CD1c-positive myeloid dendritic cell (primary cell): ENCODE data around the gene TOX3.

Experiments
- DNase-seq: peaks from one replicate; pipeline ENCODE4 v3.0.0-alpha.2; 2016; ENCODE audit errors: extremely low spot score

The TOX3 gene

DNA sequence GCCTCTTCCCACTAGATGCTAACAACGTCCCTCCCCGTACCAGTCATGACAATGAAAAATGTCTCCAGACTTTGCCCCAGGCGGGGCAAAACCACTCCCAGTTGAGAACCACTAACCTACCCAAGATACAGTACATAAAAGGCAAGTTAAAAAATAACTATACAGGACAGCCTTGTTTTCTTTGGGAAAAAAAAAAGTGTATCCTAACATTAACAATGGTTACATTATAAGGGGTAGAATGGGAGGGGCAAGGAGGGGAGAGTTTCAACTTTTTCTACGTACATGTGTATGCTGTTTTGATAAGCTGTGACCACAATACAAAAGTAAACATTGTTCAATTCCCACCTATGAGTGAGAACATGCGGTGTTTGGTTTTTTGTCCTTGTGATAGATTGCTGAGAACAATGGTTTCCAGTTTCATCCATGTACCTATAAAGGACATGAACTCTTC is 94.9 kb downstream of the TOX3 start:
- DNase-seq = no peak

- DNase-seq = no peak
Observed at GRCh38 chr16:52450916-52451315, 96.0 kb downstream of the TOX3 start.

DNA sequence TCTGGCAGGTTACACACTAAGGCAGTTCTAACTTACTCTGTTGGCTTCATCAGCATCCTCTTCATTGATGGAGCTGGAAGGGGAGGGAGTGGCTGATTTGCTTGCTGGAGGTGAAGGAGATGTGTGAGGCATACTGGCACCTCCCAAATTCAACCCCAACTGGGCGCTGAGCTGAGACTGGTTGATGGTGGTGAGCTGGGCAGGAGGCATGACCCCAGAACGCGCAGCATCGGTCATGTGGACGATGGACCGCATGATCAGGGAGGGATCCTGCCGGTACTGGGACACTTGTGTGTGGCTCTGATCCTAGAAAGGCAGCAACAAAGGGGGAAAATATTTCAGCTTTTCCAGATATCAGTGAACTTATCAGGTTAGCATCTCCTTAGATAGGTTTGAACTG is 96.7 kb downstream of the TOX3 start:
- DNase-seq = no peak

- no peak for DNase-seq
Observed at GRCh38 chr16:52446080-52446479, 100.9 kb downstream of the TOX3 start.

GRCh38 chr16:52441886-52442285 is 105.1 kb downstream of the TOX3 start:
- no peak for DNase-seq

DNA sequence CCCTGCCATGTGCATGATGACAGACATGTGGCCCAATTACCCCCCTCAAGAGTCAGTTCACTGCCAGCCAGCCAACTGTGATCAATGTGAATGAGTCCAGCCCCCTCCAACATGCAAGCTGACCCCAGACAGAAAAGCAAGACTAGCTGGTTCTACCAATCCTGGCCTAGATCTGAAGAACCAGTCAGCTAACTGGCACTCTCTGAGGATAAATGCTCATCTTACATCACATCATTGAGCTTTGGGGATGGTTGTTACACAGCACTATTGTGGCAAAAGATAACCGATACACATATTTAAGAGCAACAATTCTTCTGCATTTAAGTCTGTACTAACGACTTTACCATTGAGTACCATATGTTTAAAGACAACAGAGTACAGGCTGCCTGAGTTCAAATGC is 106.7 kb downstream of the TOX3 start:
- DNase-seq = no peak

- no peak for DNase-seq
Observed at GRCh38 chr16:52439750-52440149, 107.2 kb downstream of the TOX3 start.

GRCh38 chr16:52439171-52439701 is 107.7 kb downstream of the TOX3 start:
- DNase-seq = no peak

- DNase-seq = no peak
Observed at GRCh38 chr16:52437277-52437670, 109.7 kb downstream of the TOX3 start.

DNA sequence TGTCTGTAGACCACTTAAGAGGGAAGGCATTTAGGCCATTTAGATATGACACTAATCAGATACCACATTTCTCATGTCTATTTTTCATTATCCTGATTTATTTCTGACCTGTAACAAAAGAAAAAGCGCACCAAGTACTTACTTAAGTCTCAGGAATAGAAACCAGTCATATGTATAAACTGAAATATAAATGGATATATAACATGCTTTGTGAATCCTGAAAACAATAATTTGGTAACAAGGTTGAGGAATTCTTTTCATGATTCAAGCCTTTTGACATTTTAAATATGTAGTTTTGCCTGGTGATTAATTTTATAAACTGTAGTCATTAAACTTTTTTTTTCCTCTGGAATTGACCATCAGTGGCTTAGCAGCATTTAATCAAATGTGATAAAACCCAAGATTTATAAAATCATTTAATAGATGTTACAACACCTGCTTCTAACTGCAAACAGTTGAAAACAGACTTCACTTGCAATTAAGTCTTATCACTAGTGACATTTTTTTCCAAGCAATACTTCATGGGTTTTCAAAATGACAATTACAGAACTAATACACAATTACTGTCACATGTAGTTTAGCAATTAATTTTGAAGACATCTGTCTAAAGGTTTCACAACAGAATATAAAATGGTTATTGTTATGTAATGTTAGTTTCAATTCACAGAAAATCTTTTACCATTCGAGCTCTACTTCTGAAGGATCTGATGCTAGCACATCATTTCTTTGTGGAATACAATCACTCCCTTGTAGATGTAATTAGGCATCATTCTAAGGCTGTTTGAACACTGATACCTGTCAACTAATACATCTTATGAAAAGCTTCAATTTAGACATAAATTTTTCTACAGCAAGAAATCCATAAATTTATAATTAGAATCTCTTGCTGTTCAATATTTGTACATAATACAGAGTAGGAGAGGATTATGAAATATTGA is 110.3 kb downstream of the TOX3 start:
- DNase-seq = no peak

DNA sequence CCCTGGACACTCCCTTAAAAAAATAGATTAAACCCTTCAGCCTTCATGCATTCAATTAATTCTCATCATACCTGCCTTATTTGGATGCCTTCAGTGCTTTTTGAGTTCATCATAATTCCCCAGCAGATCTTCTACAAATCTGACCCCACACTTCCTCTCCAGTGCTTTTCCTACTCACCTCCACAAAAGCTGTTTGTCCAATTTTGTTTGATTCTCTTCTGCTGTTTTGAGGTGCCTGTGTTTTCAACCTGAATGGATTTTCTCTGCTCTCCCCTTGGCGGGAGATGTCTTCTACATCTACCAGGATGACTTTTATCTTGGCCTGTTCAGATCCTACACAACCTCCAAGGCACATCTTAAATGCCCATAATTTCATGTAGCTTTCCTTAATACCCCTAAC is 112.7 kb downstream of the TOX3 start:
- DNase-seq = no peak

DNA sequence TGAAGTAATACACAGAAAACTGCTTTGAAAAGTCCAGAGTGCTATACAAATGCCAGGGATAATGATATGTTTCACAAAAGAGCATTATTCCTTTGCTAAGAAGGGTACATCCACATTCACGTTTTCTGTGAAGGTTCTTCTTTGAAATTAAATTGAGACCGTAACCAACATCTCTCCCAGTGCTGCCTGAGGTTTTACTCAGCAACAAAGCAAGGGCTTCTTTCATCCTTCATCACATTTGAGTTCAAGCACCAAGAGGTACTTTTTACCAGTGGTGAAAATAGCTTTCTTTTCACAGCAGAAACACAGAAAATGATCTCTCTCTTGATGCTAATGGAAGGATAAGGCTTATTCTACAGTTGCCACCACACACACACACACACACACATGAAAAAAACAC is 113.3 kb downstream of the TOX3 start:
- DNase-seq = no peak

DNA sequence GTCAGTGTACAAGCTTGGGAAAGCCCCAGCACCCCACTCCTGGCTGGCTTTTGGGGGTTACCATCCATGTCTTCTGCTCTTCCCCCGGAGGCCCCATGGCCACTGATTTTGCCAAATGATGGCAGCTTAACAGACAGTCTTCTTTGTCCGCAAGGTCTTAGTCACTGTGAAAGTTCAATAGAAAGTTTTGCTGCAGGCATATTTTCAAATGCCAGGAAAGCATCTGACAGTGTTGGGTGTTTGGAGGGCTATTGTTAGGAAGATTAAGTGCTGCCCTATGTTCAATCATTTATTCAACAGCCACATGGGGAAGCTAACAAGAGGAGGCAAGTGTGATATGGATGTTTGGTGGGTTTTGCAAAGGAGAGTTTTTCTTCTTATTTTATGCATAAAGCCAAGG is 122.4 kb downstream of the TOX3 start:
- no peak for DNase-seq

DNA sequence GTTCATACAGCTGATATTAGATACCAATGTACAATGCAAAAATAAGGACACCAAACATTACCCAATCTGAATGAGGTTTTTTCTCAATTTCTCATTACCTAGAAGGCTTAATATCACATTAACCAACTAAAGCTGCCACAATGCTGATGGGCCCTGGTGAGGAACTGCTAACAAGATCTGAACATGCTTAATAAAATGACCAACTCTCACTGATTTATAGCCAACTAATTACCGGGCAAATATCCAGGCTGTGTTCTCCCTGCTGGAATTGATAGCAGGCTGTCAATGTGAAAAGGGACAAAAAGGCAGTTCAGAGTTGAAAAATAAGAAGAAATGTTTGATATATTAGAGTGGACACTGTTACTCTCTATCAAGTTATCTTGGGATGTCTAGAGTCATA is 124.6 kb downstream of the TOX3 start:
- no peak for DNase-seq

DNA sequence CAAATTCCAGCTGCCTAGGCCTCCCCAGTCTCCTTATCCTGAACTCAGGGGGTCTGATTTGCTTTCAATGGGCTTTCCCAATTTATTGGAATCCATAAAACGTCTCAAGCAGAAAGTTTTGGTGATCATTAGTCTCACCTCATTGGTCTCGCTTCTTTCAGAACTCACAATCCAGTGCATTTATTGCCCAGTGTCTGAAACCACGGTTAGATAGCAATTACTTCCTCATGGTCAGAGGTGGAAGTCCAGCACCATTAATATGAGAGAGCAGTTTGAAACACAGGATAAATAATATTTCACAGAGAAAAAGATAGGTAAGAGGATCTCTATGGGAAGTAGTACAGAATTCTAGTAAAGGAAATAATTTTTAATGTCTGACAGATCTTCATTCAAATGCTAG is 128.7 kb downstream of the TOX3 start:
- no peak for DNase-seq

DNA sequence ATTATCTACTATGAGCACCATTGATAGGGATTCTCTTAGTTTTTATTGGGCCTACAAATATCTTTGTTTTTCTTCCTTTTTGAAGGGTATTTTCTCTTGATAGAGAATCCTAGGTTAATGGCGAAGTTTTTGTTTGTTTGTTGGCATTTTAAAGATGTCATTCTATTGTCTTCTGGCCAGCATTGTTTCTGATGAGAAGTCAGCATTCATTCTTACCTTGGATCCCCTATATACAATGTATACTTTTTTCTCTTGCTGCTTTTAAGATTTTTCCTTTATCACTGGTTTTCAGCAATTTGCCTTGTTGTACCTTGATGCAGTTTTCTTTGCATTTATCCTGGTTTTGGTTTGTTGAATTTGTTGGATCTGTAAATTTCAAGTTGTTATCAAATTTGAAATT is 130.1 kb downstream of the TOX3 start:
- DNase-seq = no peak

- DNase-seq = no peak
Observed at GRCh38 chr16:52411011-52411410, 135.9 kb downstream of the TOX3 start.

GRCh38 chr16:52408191-52408845 is 138.6 kb downstream of the TOX3 start:
- no peak for DNase-seq

DNA sequence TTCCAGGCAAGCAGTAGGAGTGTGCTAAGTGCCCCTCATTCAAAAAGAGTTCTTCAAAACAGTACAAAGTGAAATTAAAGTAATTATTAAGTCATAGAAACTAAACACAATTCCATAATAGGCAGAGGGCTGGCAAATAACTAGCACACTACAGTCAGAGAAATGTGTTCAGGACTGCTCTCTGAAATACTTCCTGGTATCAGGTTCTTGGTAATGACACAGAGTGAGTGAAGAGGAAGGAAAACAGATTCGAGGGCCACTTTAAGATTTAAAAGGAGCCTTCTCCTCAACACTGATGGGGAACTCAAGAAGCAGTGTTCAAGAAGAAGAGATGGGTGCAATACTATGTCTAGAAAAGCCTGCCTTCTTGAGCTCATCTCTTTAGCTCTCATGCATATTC is 139.2 kb downstream of the TOX3 start:
- no peak for DNase-seq

DNA sequence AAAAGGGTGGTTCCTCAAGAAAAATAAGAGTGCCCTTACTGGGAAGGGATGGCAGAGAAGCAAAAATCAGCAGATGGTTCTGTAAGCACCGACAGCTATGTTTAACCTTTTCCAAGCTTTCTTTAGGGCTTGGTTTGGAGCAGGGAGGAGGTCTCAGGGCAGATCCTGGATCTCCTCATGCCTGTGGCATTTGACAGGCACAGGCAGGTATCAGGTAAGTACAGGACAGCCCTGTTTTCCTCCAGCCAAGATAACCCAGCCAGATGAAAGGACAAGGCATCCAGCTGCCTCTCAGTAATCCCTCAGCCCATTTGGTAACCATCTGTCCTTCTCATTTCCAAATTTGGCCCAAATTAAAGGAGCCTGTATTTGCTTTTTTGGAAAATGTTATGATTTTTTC is 141.5 kb downstream of the TOX3 start:
- DNase-seq = no peak

DNA sequence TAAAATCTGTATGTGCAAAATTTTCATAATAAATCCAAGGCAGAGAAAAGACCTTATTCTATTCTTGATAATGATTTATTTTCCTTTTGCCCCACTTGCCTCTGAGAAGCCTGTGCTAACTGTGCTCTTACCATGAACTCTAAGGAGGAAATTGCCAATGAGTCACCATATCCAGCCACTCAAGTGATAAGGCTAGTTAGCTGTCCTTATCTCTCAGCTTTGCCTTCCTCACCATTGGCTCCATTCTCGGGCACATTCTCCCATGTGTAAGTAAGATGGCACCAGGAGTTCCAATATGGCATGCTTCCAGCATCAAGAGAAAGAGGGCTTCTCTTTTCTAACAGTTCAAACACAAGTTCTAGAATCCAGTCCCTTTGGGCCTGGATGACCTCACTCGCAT is 142.4 kb downstream of the TOX3 start:
- no peak for DNase-seq

DNA sequence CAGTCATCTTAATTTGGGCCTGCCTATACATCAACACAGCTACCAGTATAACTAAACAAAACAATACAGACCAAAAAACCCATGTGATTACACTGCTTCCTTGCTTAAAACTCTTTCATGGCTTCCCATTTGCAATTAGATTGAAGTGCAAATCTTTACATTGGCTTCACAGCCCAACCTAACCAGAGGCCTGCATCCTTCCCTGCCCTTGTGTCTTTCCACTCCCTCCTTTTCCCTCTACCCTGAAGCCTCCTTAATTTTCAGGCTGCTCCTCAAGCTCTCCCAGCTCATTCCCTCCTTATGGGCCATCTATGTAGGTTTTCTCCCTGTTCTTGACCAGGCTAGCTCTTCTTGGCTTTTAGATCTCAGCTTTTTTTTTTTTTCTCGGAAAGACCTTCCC is 147.8 kb downstream of the TOX3 start:
- no peak for DNase-seq

DNA sequence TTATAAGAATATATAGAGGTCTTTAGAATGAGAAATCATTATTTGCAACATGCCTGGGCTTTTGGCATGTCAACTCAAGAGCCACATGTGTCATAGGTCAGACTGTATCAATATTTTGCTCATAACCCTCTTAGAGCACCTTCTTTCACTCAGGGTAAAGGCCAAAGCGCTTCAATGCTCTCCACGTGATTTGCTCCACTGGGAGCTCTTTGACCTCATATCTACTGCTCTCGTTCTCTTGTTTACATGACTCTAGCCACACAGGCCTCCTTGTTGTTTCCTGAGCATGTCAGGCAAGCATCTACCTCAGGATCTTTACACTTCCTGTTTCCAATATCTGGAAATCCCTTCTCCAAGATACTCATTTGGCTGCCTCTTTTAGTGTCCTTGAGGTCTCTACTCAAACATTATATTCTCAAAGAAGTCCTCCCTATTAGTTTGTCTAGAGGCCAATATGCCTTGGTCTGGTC is 148.4 kb downstream of the TOX3 start:
- no peak for DNase-seq
